GM12891 (cell line): ENCODE data around the gene CDK2.
A peak's percentile ranks its signal among the peaks of the same experiment; 100 is the strongest.

ENCODE experiments used
- PAX5 ChIP-seq: IDR thresholded peaks from 2 replicates; pipeline ENCODE4 v1.6.1; 2011; ENCODE audit warnings: low read length, moderate library complexity, mild to moderate bottlenecking; ENCODE audit not compliant: insufficient read depth, severe bottlenecking
- POLR2A ChIP-seq: IDR thresholded peaks from 2 replicates; pipeline ENCODE4 v1.6.1; 2011; ENCODE audit warnings: low read depth, low read length, control low read depth
- POLR2AphosphoS5 ChIP-seq: IDR thresholded peaks from 2 replicates; pipeline ENCODE4 v1.6.1; 2011; ENCODE audit warnings: low read depth, low read length, control low read depth
- SPI1 ChIP-seq: IDR thresholded peaks from 2 replicates; pipeline ENCODE4 v1.6.1; 2011; ENCODE audit warnings: low read depth, low read length, control low read depth
- TAF1 ChIP-seq: IDR thresholded peaks from 2 replicates; pipeline ENCODE4 v1.6.1; 2011; ENCODE audit warnings: low read depth, low read length, control low read depth

DNA sequence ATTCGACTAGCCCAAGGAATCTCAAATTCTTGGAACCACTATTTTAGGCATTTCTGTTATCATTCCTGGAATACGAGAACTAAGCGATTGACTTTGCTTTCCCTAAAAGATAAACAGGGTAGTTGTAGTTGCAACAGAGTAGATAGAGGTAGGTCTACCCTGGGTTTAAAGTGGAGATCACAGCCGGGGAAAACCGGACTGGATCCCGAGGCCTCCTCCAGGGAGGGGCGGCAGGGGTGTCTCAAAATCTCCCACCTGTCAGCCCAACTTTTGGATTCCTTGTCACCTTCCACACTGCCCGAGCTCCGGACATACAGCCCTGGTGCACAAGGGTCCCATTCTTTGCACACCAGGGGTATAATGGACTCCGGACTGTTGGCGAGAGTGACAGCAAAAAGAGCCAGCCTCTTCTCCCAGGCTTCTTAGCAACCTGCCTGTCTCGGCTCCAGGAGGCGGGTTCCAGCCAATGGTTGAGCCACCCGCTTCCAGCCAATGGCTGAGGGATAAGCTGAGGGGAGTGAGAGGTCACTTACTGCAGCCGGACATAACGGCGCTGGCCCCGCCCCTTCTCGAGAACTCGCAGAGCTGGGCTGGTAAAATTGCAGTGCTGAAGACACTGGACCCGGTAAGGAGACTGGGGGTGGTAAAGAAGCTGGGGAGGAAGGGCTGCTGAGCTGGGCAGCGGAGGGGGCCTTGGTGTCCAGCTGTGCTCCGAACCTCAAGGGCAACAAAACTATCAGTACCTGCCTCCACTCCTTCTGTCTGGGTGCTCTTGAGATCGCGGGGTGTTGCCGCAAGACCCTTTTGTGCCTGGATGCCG lies 30.3 kb downstream of the CDK2 start, which contains the start of gene SUOX:
- TF ChIP-seq POLR2AphosphoS5 = peak; percentile 50; the same call in 1 of the 2 replicates
- no peak for TF ChIP-seq TAF1
- 0 out of 2 replicates have a peak, but pooled peaks have one; percentile 12 for TF ChIP-seq POLR2A
- TF ChIP-seq PAX5 = no peak
- TF ChIP-seq SPI1 = no peak
